Stimulated activated CD4-positive, alpha-beta T cell treated with anti-CD3 and anti-CD28 coated beads, Interleukin-15, amount 100 ng/mL, for 48 hours (primary cell): ENCODE results near the gene ADAM11.
"Not testable (repeated sequence)": the region's sequence is repeated elsewhere in the genome, so short reads cannot be mapped to it uniquely, and the experiment has no call there.

Source experiments
- DNase-seq, 2 donors: peaks; one replicate each; pipeline ENCODE4 v3.0.0-alpha.2; 2020; ENCODE audit warnings: low read depth in 2 of 2

The ADAM11 gene

DNA sequence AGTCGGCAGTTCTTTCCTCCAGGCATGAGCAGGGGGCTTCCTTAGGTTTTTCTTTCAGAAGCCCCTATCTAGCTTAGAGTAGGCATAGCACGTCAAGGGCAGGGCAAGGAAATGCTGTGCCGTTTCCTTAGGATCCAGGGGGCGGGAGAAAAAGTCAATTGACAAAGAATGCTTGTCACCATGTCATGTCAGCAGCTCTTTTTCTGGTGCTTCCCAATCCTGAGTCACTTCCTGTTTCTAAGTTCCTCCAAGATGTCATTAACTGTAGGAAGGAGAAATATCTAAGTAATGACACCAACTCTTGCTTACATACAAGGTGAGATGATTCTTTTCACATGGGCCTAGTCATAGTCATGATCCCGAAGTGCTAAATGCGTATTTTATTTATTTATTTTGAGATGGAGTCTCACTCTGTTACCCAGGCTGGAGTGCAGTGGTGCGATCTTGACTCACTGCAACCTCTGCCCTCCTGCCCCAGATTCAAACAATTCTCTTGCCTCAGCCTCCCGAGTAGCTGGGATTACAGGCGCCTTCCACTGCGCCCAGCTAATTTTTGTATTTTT lies 36.1 kb downstream of the ADAM11 start:
- DNase-seq, result no peak

DNA sequence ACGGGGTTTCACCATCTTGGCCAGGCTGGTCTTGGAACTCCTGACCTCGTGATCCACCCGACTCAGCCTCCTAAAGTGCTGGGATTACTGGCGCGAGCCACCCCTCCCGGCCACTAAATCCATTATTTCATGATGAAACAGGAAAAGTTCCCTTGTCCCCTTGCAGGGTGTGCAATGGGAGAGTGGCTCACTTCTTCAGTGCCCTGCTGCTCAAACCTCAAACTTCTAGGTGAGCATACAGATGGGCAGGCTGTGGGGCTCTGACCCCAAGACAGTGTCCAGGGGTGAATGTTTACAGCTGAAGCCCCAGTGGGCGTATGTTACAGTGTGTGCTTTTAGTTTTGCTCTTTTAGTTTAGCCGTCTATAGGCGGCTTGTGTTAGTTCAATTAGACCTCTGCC lies 36.6 kb downstream of the ADAM11 start:
- no peak for DNase-seq

DNA sequence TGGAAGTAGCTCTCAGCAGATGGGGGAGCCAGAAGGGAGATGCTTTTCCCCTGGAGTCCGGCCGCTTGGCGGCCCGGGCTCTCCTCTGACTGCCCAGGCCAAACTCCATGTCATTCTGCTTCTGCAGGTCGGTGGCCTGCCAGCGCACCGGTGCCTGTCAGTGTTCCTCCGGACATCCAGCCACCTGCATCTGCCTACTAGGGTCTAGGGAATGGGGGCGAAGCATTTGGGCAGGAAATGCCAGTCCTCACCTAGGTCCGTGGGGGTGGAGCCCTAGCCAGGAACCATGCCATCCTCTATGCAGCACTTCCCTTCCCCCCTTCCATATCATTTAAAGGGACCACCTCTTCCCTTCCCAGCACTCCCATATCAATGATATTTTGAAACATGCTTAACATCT lies 37.1 kb downstream of the ADAM11 start:
- DNase-seq, result no peak

DNA sequence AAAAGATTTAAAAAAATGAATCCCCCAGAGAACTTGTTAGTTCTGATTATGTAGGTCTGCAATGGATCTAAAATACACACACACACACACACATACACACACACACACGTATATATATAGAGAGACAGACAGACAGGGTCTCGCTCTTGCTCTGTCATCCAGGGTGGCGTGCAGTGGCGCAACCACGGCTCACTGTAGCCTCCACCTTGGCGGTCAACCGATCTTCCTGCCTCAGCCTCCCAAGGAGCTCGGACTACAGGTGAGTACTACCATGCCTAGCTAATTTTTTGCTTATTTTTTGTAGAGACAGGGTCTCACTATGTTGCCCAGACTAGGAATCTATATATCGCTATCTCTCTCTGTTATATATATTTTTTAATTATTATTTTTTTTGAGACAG lies 37.9 kb downstream of the ADAM11 start:
- DNase-seq, result no peak

DNA sequence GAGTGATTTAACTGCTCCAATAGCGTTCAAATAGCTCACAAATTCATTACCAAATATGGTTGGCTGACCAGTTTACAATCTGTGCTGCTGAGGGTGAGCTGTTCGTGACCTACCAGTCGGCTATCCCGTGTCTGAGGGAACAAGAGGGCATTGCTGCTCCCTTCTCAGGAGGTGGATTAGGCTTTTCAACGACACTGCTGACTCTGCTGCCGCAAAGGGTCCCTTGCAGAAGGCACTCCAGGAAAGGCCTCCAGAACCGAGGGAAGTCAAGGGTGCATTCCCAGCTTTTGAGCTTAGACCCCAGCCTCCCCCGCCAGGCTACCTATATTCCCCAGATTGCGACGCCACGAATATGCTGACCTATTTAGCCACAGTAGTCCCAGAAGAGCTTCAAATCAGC lies 39.0 kb downstream of the ADAM11 start:
- no peak for DNase-seq

DNA sequence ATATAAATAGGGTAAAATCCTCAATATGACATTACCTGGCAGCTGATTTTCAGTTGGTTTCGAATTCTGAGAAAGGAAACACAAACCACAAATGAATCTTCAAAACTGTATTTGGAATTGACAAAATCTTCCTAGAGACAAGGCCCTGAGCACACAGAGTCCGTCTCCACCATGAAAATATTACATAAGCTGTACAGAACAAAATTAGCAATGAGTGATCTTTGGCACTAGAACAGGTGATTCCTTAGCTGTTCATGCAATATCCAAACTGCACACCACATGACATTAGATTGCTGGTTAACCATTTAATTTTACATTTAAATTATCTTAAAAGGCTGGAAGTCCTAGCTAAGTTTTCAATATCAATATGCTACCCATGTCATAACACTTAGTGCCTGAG lies 39.6 kb downstream of the ADAM11 start:
- no peak for DNase-seq

DNA sequence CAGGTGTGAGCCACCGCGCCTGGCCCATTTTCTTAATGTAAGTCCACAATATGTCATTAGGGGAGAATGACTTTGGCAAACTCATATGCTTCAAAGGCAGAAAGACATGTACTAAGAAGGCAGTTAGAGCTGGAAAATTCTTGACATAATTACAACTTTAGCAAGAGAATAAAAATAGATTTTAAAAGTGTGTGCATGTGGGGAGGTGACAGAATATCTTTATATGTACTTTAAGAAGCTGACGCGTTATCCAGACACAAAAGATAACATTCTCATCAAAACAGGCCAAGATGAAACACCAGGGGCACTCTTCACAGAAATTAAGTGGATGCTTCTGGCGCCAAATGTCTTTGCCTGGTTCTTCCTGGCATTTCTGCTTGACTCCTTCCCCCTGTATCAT lies 43.1 kb downstream of the ADAM11 start:
- no peak for DNase-seq

DNA sequence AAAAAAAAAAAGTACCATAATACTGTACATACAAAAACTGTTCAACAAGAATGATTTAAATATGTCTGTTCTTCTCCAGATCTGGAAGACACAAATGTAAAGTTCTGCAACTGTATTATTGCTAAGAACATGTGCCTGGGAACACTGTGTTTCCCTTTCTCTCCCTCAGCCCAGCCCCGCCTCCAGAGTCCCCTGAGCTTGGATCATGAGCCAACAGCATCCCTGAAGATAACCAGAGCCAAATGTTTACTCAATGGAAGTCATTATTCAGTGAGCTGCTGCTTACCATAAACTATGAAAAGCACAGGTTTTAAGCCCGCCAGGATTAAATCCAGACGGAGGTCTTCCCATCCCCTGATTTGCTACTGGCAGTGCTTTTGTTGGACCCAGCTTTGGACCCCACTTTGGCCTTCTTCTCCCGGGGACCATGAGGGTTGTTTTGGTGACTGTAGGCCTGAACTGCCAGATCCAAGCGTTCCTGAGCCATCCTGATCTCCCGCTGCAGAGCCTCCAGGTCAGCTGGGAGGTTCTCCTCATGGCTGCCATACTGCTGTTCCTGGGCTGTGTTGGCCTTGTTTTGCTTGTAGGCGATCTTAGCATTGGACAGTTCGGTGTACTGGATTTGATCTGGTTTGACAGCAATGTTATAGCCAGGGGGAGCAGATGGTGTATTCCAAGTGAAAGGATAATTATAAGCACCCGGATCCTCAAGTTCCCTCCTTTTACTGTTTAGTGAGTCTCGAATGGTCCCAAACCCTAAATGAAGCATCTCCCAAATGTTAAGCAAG lies 45.7 kb downstream of the ADAM11 start:
- no peak for DNase-seq

DNA sequence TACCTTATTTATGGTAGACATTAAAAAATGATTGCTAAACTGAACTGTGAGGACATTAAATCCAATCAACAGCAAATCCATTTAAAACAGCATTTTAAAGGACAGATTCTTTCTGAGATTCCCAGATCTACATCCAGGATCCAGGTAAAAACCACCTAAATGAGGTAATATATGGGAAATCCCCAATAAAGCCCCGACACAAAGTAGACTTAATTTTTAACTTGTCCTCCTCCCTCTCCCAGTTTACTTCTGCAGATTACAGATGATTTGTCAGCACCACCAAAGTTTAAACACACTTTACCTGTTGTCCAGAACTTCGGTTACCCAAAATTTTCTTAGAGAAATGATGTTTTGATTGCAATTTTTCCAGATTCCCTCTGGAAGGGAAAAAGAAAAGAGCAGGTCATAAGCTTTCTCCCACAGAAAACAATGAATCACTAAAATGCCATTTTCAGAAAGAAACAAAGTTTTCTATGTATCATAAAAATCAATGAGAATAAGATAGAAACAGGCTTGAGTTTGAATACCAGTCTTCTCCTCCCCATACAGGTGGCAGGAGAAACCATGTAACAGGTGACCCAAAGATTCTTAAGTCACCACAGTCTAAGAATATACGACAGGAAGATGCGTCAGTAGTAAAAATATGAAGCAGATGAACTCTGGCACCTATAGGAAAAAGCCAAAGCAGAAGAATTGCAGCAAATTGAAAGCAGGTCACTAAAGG lies 48.5 kb downstream of the ADAM11 start:
- DNase-seq, result no peak

DNA sequence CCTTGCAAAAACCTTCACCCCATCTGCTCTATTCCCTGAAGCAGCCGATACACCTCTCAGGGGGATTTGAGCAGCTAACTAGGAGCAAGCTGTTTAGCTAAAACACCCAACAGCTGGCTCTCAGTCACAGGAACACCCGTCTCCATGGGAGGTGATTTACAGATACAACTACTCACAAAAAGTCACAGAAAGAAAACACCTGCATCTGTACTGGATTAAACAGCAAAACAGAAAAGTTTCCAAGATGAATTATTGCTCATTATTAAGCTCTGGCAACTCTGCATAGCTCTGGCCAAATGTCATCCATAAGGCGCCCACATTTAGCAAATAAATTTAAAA lies 49.0 kb downstream of the ADAM11 start:
- no peak for DNase-seq

DNA sequence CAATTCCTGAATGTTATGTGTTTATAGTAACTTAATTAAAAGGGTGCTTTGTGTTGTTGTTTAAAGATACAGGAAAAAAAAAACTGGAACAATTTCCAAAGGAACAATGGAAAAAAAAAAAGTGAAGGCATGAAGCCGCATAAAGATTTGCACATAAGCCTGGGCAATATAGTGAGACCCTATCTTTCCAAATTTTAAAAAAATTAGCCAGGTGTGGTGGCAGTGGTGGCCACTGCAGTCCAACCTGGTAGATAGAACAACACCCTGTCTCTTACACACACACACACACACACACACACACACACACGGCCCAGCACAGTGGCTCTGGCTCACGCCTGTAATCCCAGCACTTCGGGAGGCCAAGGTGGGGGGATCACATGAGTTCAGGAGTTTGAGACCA lies 49.4 kb downstream of the ADAM11 start:
- no peak for DNase-seq

DNA sequence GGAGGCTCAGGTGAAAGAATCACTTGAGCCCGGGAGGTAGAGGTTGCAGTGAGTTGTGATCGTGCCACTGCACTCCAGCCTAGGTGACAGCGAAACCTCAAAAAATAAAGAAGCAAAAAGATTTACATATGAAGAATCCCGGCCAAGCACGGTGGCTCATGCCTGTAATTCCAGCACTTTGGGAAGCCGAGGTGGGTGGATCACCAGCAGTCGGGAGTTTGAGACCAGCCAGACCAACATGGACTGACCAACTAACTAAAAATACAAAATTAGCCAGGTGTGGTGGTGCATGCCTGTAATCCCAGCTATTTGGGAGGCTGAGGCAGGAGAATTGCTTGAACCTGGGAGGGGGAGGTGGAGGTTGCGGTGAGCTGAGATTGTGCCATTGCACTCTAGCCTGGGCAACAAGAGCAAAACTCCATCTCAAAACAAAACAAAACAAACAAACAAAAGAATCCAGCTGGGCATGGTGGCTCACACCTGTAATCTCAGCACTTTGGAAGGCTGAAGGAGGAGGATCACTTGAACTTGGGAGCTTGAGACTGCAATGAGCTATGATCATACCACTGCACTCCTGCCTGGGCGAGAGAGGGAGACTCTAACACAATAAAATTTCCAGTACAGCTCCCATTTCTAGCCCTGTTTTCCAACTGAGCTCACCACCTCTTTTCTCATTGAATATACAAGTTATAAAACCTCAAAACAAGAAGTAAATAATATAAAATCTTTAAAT lies 50.0 kb downstream of the ADAM11 start:
- DNase-seq, result not testable (repeated sequence)

DNA sequence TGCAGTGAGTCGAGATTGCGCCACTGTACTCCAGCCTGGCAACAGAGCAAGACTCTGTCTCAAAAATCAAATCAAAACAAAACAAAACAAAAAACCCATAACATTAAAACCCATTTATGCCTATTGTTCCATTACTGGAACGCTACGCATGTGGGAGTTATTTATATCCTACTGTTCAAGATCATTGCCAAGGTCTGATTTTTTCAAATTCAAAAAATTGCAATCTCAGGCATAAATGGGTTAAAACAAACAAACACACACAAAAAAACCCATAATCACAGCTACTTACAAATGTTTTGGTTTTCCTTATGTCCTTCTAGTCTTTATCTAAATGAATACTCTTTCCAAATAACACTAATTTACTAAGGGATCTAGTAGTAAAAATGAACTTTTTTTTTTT lies 53.5 kb downstream of the ADAM11 start:
- no peak for DNase-seq

DNA sequence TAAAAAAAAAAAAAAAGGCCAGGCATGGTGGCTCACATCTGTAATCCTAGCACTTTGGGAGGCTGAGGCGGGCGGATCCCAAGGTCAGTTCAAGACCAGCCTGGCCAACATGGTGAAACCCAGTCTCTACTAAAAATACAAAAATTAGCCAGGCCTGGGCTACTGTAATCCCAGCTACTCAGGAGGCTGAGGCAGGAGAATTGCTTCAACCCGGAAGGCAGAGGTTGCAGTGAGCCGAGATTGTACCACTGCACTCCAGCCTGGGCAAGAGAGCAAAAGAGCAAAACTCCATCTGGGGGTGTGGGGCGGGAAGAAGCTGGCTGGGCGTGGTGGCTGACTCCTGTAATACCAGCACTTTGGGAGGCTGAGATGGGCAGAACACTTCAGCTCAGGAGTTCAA lies 59.7 kb downstream of the ADAM11 start:
- DNase-seq, result not testable (repeated sequence)

DNA sequence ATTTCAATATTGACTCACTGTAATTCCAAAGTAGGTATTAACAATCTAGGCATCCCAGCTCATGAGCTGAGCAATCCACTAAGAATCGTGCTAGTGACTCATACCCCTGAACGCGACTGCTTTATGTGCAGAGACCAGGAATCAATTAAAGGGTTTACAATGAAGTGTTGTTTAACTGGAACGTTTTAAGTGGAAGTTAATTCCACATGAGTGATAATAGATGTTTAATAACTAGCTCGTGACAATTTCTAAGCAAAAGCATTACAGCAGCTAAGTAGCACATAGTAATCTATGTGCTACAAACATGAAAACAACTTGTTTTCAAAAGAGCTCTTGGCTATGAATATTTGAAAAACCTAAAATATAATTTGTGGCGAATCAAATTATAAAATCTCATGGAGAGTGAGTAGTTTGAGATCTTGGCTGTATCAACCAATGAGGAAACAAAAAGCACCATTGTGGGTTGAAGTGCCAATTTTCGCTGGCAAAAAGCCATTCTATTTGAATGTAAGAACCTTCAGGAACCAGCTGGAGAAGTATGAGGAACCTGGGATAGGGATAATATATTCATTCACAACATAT lies 61.9 kb downstream of the ADAM11 start:
- DNase-seq, result no peak

DNA sequence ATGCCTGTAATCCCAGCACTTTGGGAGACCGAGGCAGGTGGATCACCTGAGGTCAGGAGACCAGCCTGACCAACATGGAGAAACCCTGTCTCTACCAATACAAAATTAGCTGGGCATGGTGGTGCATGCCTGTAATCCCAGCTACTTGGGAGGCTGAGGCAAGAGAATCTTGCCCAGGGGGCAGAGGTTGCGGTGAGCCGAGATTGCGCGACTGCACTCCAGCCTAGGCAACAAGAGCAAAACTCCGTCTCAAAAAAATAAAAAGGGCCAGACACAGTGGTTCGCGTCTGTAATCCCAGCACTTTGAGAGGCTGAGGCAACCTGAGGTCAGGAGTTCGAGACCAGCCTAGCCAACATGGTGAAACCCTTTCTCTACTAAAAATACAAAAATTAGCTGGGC lies 66.4 kb downstream of the ADAM11 start:
- DNase-seq, result not testable (repeated sequence)

DNA sequence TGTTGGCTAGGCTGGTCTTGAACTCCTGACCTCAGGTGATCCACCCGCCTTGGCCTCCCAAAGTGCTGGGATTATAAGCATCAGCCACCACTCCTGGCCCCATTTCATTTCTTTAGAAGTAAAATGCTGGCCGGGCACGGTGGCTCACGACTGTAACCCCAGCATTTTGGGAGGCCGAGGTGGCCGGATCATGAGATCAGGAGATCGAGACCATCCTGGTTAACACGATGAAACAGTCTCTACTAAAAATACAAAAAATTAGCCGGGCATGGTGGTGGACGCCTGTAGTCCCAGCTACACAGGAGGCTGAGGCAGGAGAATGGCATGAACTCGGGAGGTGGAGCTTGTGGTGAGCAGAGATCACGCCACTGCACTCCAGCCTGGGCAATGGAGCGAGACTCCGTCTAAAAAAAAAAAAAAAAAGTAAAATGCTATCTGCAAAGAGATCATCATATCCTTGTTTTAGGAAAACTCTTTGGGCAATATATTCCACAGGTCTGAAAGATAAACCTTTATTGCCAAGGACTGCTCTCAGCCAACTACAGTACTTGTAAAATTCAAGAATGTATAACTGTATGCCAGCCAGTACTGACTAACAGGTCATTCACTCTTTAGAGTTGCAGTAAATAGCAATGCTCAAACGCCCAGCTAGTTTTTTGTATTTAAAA lies 67.5 kb downstream of the ADAM11 start:
- no peak for DNase-seq

DNA sequence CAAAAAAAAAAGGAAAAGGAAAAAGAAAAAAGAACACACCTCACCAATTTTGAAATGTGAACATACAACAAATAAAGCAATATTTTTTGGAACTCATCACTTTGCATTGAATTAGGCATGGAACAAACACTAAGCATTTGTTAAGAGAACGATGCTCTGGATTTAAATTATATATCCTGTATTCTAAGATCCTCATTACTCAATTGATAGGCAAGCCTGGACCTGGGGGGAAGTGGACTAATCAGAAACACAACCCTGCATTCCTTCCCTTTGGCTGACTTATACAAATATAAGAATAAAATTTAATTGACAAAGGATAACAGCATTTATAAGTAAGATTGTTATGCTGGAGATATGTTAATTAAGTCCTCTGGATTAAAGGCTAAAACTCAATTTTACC lies 69.1 kb downstream of the ADAM11 start:
- no peak for DNase-seq

DNA sequence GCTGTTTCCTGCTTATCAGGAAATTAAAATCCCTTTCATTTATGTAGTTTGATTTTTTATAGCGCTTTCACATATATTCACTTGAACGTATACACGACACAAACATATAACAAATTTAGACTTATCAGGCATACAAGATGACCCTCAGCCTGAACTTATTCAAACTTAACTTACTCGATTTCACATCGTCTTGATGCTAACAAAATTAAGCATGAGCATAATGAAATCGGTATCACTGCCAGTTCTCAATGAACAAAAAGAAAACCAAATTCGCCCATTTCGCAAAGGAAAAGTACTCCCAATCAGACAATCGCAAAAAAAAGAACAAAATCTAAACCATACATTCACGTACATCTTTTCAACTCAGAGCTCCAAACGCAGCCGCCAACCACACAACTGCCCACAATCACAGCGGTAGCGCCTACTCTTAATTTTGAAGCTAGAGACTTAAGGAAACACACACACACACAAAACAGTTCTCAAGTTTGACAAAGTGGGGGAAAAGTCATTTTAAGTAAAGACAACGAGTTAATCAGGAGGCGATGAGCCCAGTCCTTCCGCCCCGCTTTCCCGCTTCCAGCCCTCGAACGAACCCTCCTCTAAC lies 70.2 kb downstream of the ADAM11 start:
- DNase-seq, result no peak

DNA sequence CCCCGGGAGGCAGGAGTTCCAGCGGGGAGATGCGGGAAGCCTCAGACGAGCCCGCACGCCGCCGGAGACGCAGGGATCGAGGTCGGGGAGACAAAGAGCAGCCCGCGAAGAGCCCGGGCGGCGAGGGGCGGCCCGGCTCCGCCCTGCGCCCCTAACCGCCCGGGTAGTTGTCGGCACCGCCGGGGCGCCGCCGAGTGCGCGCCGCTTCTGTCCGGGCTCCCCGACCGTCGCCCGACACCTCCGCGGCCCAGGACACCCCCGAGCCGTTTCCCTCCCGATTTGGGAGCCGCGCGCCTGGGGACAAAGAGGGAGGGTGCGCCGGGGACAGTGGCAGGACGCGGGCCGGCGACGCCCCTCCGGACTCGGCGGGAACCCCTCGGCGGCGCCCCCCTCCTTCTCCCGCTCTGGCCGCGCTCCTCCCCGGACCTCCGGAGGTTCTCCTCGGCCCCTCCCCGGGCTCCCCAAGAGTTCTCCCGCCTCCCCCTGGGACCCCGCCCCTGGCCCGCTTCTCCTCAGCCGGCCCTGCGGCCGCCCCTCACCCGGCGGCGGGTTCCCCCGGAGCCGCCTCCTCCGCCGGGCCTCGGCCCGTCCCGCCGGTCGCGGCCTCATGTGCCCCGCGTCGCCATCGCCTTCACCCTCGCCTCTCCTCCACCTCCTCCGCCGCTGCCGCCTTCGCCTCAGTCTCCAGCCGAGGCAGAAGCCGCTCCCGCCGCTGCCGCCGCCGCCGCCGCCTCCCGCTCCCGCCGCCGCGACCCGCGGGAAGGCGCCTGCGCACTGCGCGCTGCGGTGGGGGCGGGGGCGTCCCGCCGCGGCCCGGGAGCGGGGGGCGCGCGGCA lies 71.0 kb downstream of the ADAM11 start, which contains the start of gene GJC1:
Gene GJC1 (minus strand): TSS at position 765 of the 836 bp plus-strand sequence. CDS start 24,470 bp downstream, outside the sequence.
- DNase-seq, result peak in 1 of 2 donors; percentile 4
